ENCODE results near the gene CNGA4. TPM values are rescaled to one million over a fixed set of nuclear protein-coding genes. Genes with fewer than 3 reads are reported as not detected.

The CNGA4 gene
- total and polyA plus RNA-seq, 2 experiments from 2014 or later: 0.17 to 0.25 TPM

DNA sequence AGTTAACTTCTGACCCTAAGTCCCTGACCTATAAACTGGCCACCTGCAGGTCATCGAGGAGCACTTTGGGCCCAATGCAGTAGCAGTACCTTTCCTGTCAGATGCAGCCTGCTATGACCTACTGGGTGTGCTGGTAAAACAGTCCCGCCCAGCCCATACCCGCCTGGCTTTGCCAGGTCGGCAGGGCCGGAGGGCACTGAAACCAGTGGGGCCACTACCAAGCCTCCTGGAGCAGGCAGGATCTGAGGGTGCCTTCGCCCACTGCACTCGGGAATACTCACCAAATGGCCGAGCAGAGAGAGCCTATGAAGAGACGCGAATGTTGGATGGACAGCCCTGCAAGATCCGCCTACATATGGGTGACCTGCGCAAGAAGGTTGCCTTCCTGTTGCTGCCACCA is 29.1 kb upstream of the CNGA4 start:
- no peak for DNase-seq (ENCODE audit: low spot score)
- Histone ChIP-seq H3K27ac (no peak overlapping the region), H4K20me1 (ENCODE audit: insufficient read depth, poor library complexity, severe bottlenecking) (no peaks in the 10 kb centered on the region), H3K4me2 (no peak overlapping the region), H3K79me2 (no peaks in the 10 kb centered on the region), H3K27me3 (no peaks in the 10 kb centered on the region), H3K4me1 (ENCODE audit: insufficient read depth) (no peaks in the 10 kb centered on the region), H3K9me3 (ENCODE audit: low read depth) (no peaks in the 10 kb centered on the region), H3K4me3 (no peak overlapping the region), H3K9me2 (replicated peaks; ENCODE audit: insufficient read depth) (no peaks in the 10 kb centered on the region), H3K36me3 (replicated peaks; ENCODE audit: insufficient read depth, low read depth) (no peaks in the 10 kb centered on the region), H2AFZ (no peak overlapping the region)
- TF ChIP-seq, protein P1, sequence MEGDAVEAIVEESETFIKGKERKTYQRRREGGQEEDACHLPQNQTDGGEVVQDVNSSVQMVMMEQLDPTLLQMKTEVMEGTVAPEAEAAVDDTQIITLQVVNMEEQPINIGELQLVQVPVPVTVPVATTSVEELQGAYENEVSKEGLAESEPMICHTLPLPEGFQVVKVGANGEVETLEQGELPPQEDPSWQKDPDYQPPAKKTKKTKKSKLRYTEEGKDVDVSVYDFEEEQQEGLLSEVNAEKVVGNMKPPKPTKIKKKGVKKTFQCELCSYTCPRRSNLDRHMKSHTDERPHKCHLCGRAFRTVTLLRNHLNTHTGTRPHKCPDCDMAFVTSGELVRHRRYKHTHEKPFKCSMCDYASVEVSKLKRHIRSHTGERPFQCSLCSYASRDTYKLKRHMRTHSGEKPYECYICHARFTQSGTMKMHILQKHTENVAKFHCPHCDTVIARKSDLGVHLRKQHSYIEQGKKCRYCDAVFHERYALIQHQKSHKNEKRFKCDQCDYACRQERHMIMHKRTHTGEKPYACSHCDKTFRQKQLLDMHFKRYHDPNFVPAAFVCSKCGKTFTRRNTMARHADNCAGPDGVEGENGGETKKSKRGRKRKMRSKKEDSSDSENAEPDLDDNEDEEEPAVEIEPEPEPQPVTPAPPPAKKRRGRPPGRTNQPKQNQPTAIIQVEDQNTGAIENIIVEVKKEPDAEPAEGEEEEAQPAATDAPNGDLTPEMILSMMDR (IDR thresholded peaks at IDR 0.05; ENCODE audit: poor library complexity): no peak
- no peak for TF ChIP-seq EZH2phosphoT487 (IDR thresholded peaks at IDR 0.05; ENCODE audit: low read depth, severe bottlenecking, unreplicated experiment)
- no peak for TF ChIP-seq EZH2 (IDR thresholded peaks at IDR 0.05; ENCODE audit: borderline replicate concordance)
- WGBS (ENCODE audit: low lambda C conversion rate, missing lambda C conversion rate): over 99% methylated on average over 12 of the region's 12 CpGs

DNA sequence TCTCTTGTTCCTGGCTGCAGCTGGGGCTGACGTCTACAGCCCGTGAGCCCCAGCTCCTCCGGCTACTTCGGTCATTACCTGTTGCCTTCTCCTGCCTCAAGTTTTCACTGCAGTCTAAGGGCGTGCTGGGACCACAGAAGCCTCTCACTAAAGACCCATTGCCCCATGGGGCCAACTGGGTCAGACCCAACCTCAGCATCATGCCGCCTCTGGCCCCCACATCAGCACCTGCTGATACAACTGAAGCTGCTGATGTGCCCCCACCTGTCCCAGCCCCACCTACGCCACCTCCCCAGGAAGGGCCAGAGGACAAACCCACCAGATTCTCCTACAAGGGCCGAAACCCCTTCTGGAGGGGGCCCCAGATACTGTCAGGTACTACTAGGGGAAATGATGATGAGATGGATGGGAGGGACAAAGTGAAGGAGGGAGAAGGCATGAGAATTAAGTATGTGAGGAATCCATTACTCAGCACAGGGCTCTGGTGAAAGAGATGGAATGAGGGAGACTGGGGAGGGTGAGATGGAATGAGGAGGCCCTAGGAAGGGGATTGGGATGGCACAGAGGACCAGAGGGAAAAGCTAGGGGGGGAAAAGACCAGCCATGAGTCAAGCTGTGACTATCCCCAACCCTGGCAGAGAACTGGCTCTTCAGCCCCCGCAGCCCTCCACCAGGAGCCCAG is 28.5 kb upstream of the CNGA4 start:
- Histone ChIP-seq H3K79me2 (no peaks in the 10 kb centered on the region), H3K4me1 (ENCODE audit: insufficient read depth) (no peaks in the 10 kb centered on the region), H3K9me2 (replicated peaks; ENCODE audit: insufficient read depth) (no peaks in the 10 kb centered on the region), H3K27ac (no peak overlapping the region), H3K36me3 (replicated peaks; ENCODE audit: insufficient read depth, low read depth) (no peaks in the 10 kb centered on the region), H3K4me2 (no peak overlapping the region), H2AFZ (no peak overlapping the region), H4K20me1 (ENCODE audit: insufficient read depth, poor library complexity, severe bottlenecking) (no peaks in the 10 kb centered on the region), H3K4me3 (no peak overlapping the region), H3K9me3 (ENCODE audit: low read depth) (no peaks in the 10 kb centered on the region), H3K27me3 (no peaks in the 10 kb centered on the region)
- TF ChIP-seq EZH2phosphoT487 (IDR thresholded peaks at IDR 0.05; ENCODE audit: low read depth, severe bottlenecking, unreplicated experiment) (no peak), EZH2 (IDR thresholded peaks at IDR 0.05; ENCODE audit: borderline replicate concordance) (no peak)
- TF ChIP-seq, protein P1 (IDR thresholded peaks at IDR 0.05; ENCODE audit: poor library complexity): no peak
- 97% methylated on average over 9 of the region's 9 CpGs for WGBS (ENCODE audit: low lambda C conversion rate, missing lambda C conversion rate)
- DNase-seq (ENCODE audit: low spot score): no peak

DNA sequence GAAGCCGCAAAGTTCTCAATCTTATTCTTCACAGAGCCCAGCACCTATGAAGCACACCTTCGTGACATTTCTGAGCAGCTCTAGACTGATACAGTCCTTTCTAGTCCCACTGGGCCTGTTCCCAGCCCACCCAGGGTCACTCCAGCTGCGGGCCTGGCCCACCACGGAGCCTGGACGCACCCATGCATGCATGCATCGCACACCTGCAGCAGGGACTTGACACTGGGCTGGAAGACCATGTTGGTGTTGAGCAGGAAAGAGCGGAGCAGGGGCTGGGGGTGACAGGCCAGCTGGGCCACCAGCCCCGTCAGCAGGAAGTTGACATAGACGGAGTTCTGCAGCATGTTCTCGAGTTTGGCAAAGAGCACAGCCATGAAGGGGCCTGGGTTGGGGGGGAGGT is 24.4 kb upstream of the CNGA4 start:
- TF ChIP-seq, protein P1 (IDR thresholded peaks at IDR 0.05; ENCODE audit: poor library complexity): no peak
- TF ChIP-seq EZH2phosphoT487 (IDR thresholded peaks at IDR 0.05; ENCODE audit: low read depth, severe bottlenecking, unreplicated experiment): no peak
- TF ChIP-seq EZH2 (IDR thresholded peaks at IDR 0.05; ENCODE audit: borderline replicate concordance): no peak
- H4K20me1 ChIP-seq (ENCODE audit: insufficient read depth, poor library complexity, severe bottlenecking): no peaks in the 10 kb centered on the region
- no peaks in the 10 kb centered on the region for H3K79me2 ChIP-seq
- no peaks in the 10 kb centered on the region for H3K9me2 ChIP-seq (replicated peaks; ENCODE audit: insufficient read depth)
- no peak overlapping the region for H3K4me3 ChIP-seq
- H3K4me1 ChIP-seq (ENCODE audit: insufficient read depth): no peaks in the 10 kb centered on the region
- H3K27ac ChIP-seq: no peak overlapping the region
- H3K36me3 ChIP-seq (replicated peaks; ENCODE audit: insufficient read depth, low read depth): no peaks in the 10 kb centered on the region
- H3K4me2 ChIP-seq: no peak overlapping the region
- WGBS (ENCODE audit: low lambda C conversion rate, missing lambda C conversion rate): 98% methylated on average over 10 of the region's 10 CpGs
- no peak overlapping the region for H2AFZ ChIP-seq
- H3K9me3 ChIP-seq (ENCODE audit: low read depth): no peaks in the 10 kb centered on the region
- no peaks in the 10 kb centered on the region for H3K27me3 ChIP-seq
- no peak for DNase-seq (ENCODE audit: low spot score)
